NCI-H1694 (cell line): ENCODE results near the gene KPNA2.
"Not testable (repeated sequence)": the region's sequence is repeated elsewhere in the genome, so short reads cannot be mapped to it uniquely, and the experiment has no call there.

Experiments
- DNase-seq: peaks from one replicate; lab custom pipeline; 2025; lab: John Stamatoyannopoulos, UW

KPNA2 gene

GRCh38 chr17:68061512-68062313 is 26.2 kb downstream of the KPNA2 start:
- DNase-seq, result no peak

GRCh38 chr17:68065366-68065765 is 29.8 kb downstream of the KPNA2 start:
- not testable (repeated sequence) for DNase-seq

GRCh38 chr17:68068512-68068911 is 33.0 kb downstream of the KPNA2 start:
- DNase-seq, result not testable (repeated sequence)

GRCh38 chr17:68070582-68071444 is 35.3 kb downstream of the KPNA2 start:
- DNase-seq, result not testable (repeated sequence)

- DNase-seq, result no peak
These were observed 38.7 kb downstream of the KPNA2 start for GRCh38 chr17:68074279-68074678.

GRCh38 chr17:68075953-68076607 is 40.5 kb downstream of the KPNA2 start:
- not testable (repeated sequence) for DNase-seq

GRCh38 chr17:68077498-68077897 is 42.0 kb downstream of the KPNA2 start:
- DNase-seq, result not testable (repeated sequence)

- no peak for DNase-seq
These were observed 45.0 kb downstream of the KPNA2 start for GRCh38 chr17:68080411-68081150.

GRCh38 chr17:68081305-68082265 is 46.0 kb downstream of the KPNA2 start:
- not testable (repeated sequence) for DNase-seq

- DNase-seq, result no peak
These were observed 50.3 kb downstream of the KPNA2 start for GRCh38 chr17:68085771-68086381.

GRCh38 chr17:68086666-68087065 is 51.1 kb downstream of the KPNA2 start:
- DNase-seq, result not testable (repeated sequence)

GRCh38 chr17:68087131-68087623 is 51.6 kb downstream of the KPNA2 start:
- not testable (repeated sequence) for DNase-seq

- no peak for DNase-seq
These were observed 52.3 kb downstream of the KPNA2 start for GRCh38 chr17:68087851-68088250.

GRCh38 chr17:68089881-68090280 is 54.3 kb downstream of the KPNA2 start:
- no peak for DNase-seq

GRCh38 chr17:68094481-68095078 is 59.0 kb downstream of the KPNA2 start:
- no peak for DNase-seq

GRCh38 chr17:68095205-68095811 is 59.8 kb downstream of the KPNA2 start:
- DNase-seq, result no peak

GRCh38 chr17:68096111-68096510 is 60.6 kb downstream of the KPNA2 start:
- DNase-seq, result no peak
